Liver (tissue), 9 donors: ENCODE data around the gene INTS4. TPM values are rescaled to one million over a fixed set of nuclear protein-coding genes. Genes with fewer than 3 reads are reported as not detected.

ENCODE experiments used
- DNase-seq: peaks from one replicate; pipeline ENCODE4 v3.0.0-alpha.2; 2017; ENCODE audit warnings: low spot score
- H3K27ac ChIP-seq, 2 donors: one replicate each; pipeline ENCODE4 v1.7.0; 2013; ENCODE audit warnings: inconsistent platforms in 2 of 2, low read length in 2 of 2, control low read depth in 1 of 2, low read depth in 1 of 2, mild to moderate bottlenecking in 1 of 2
- H3K27me3 ChIP-seq, 4 donors: one replicate each; pipeline versions ENCODE4 v1.6.1 to v1.7.0; 2013; ENCODE audit warnings: low read length in 3 of 4, inconsistent platforms in 1 of 4, mild to moderate bottlenecking in 1 of 4, moderate library complexity in 1 of 4; ENCODE audit not compliant: control insufficient read depth in 4 of 4, insufficient read depth in 4 of 4
- H3K36me3 ChIP-seq, 4 donors: one replicate each; pipeline versions ENCODE4 v1.6.1 to v1.7.0; 2013; ENCODE audit warnings: low read length in 3 of 4, mild to moderate bottlenecking in 3 of 4, low read depth in 1 of 4, moderate library complexity in 1 of 4; ENCODE audit not compliant: control insufficient read depth in 4 of 4, insufficient read depth in 3 of 4
- H3K4me1 ChIP-seq, 4 donors: one replicate each; pipeline versions ENCODE4 v1.6.1 to v1.7.0; 2013; ENCODE audit warnings: low read length in 3 of 4, mild to moderate bottlenecking in 3 of 4, moderate library complexity in 1 of 4; ENCODE audit not compliant: control insufficient read depth in 4 of 4, insufficient read depth in 4 of 4
- H3K4me3 ChIP-seq, 3 donors: one replicate each; pipeline versions ENCODE4 v1.6.1 to v1.7.0; 2013; ENCODE audit warnings: low read length in 3 of 3, control low read depth in 1 of 3, low read depth in 1 of 3, mild to moderate bottlenecking in 1 of 3
- H3K9ac ChIP-seq, 2 donors: one replicate each; pipeline ENCODE4 v1.7.0; 2013; ENCODE audit warnings: low read length in 2 of 2, mild to moderate bottlenecking in 2 of 2, moderate library complexity in 2 of 2, control low read depth in 1 of 2, low read depth in 1 of 2
- H3K9me3 ChIP-seq, 4 donors: one replicate each; pipeline versions ENCODE4 v1.6.1 to v1.7.0; 2013; ENCODE audit warnings: low read length in 3 of 4; ENCODE audit not compliant: control insufficient read depth in 4 of 4
- EGR1 ChIP-seq, 2 donors: IDR thresholded peaks; 2 replicates each; pipeline ENCODE4 v1.6.1; 2016 to 2018; ENCODE audit warnings: antibody characterized with exemption in 2 of 2, low read depth in 2 of 2
- FOXA1 ChIP-seq: IDR thresholded peaks from 2 replicates; pipeline ENCODE4 v1.6.1; 2016; ENCODE audit warnings: antibody characterized with exemption
- GABPA ChIP-seq, 2 donors: IDR thresholded peaks in 1 of 2; conservative IDR thresholded peaks in 1 of 2; 2 replicates each; pipeline ENCODE4 v1.6.1; 2016; ENCODE audit warnings: antibody characterized with exemption in 2 of 2, mild to moderate bottlenecking in 1 of 2, moderate library complexity in 1 of 2
- HNF4A ChIP-seq, 2 donors: conservative IDR thresholded peaks; 2 replicates each; pipeline ENCODE4 v1.6.1; 2016; ENCODE audit warnings: antibody characterized with exemption in 2 of 2, mild to moderate bottlenecking in 2 of 2
- HNF4G ChIP-seq: IDR thresholded peaks from 2 replicates; pipeline ENCODE4 v1.6.1; 2016; ENCODE audit warnings: antibody characterized with exemption
- JUND ChIP-seq, 2 donors: IDR thresholded peaks; 2 replicates each; pipeline ENCODE4 v1.6.1; 2016; ENCODE audit warnings: antibody characterized with exemption in 2 of 2
- MAX ChIP-seq: IDR thresholded peaks from 2 replicates; pipeline ENCODE4 v1.6.1; 2016; ENCODE audit warnings: antibody characterized with exemption
- NR2F2 ChIP-seq: IDR thresholded peaks from 2 replicates; pipeline ENCODE4 v1.6.1; 2016; ENCODE audit warnings: antibody characterized with exemption
- RAD21 ChIP-seq, 2 donors: IDR thresholded peaks; 2 replicates each; pipeline ENCODE4 v1.6.1; 2016; ENCODE audit warnings: antibody characterized with exemption in 2 of 2, mild to moderate bottlenecking in 2 of 2
- RXRA ChIP-seq, 2 donors: IDR thresholded peaks; 2 replicates each; pipeline ENCODE4 v1.6.1; 2017 to 2018; ENCODE audit warnings: antibody characterized with exemption in 2 of 2, mild to moderate bottlenecking in 1 of 2
- SP1 ChIP-seq: IDR thresholded peaks from 2 replicates; pipeline ENCODE4 v1.6.1; 2018; ENCODE audit warnings: antibody characterized with exemption, mild to moderate bottlenecking
- TAF1 ChIP-seq: conservative IDR thresholded peaks from 2 replicates; pipeline ENCODE4 v1.6.1; 2016; ENCODE audit warnings: antibody characterized with exemption, mild to moderate bottlenecking
- YY1 ChIP-seq: IDR thresholded peaks from 2 replicates; pipeline ENCODE4 v1.6.1; 2016; ENCODE audit warnings: antibody characterized with exemption, mild to moderate bottlenecking
- WGBS: extraction: QIAGEN DNeasy Blood & Tissue Kit; methylation state at CpG from one replicate; pipeline ENCODE4 v1.1.7; 2013; 5-methylcytosine and 5-hydroxymethylcytosine counted together
- polyA plus RNA-seq, 2 donors: library from polyadenylated mRNA; stranded (reverse) in 1 of 2; unstranded in 1 of 2; fragments of 200-250 nt in 1 of 2; fragments of >200 nt in 1 of 2; fragmentation: Nextera tagmentation in 1 of 2; extraction: Ambion mirVana in 1 of 2; gene quantifications; one replicate each; pipeline versions ENCODE4 v1.2.1 to v1.2.3, GENCODE V29; 2013 to 2015
- total RNA-seq, 2 donors: library from RNA; depleted of rRNA; stranded (reverse); fragments of >200 nt; gene quantifications; one replicate each; pipeline ENCODE4 v1.2.3, GENCODE V29; 2014
- TF ChIP-seq, protein P1 (sequence below): IDR thresholded peaks from 2 replicates; pipeline ENCODE4 v1.6.1; 2016; ENCODE audit warnings: antibody characterized with exemption, mild to moderate bottlenecking
- TF ChIP-seq, protein P2 (sequence below): IDR thresholded peaks from 2 replicates; pipeline ENCODE4 v1.6.1; 2016; ENCODE audit warnings: antibody characterized with exemption
- donor health status: healthy.
- donor health status: healthy.
- donor health status: healthy.
- donor health status: healthy.
- donor health status: healthy.

Gene INTS4
- total and polyA plus RNA-seq, 4 donors, result 7.9 to 19.1 (median 15.0) TPM

DNA sequence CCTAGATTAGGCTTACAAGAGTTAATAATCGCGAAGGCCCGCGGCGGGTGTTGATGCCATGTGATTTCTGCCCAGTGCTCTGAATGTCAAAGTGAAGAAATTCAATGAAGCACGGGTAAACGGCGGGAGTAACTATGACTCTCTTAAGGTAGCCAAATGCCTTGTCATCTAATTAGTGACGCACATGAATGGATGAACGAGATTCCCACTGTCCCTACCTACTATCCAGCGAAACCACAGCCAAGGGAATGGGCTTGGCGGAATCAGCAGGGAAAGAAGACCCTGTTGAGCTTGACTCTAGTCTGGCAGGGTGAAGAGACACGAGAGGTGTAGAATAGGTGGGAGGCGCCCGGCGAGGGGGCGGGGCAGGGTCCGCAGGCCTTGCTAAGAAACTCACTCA, 108.1 kb downstream of the INTS4 start (continued):
- no peak for TF ChIP-seq NR2F2
- TF ChIP-seq GABPA (IDR thresholded peaks at IDR 0.05 in 1 of 2, conservative IDR thresholded peaks at IDR 0.05 in 1 of 2), result no peak
- no peak for TF ChIP-seq RAD21 (IDR thresholded peaks at IDR 0.05)

DNA sequence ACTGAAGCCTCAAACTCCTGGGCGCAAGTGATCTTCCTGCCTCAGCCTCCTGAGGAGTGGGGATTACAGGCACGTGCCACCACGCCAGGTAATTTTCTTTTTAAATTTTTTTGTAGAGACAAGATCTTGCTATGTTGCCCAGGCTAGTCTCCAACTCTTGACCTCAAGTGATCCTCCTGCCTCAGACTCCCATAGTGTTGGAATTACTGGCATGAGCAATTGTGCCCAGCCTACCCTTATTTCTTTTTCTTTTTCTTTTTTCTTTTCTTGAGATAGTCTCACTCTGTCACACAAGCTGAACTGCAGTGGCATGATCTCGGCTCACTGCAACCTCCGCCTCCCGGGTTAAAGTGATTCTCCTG, 109.7 kb downstream of the INTS4 start:
- Histone ChIP-seq H3K4me3 (no peak overlapping the region), H3K36me3 (peaks cover 2 to 24% (median 18%) of the 10 kb centered on the region in 4 donors)
- 98% methylated on average over 6 of the region's 6 CpGs for WGBS

GRCh38 chr11:77884186-77884828, 110.2 kb downstream of the INTS4 start:
- H3K27ac ChIP-seq, result no peak overlapping the region
- no peaks in the 10 kb centered on the region for H3K4me1 ChIP-seq
- peaks cover 2 to 29% (median 22%) of the 10 kb centered on the region in 4 donors for H3K36me3 ChIP-seq
- no peak for DNase-seq
- no peak overlapping the region for H3K4me3 ChIP-seq
- no peaks in the 10 kb centered on the region for H3K27me3 ChIP-seq
- 87% methylated on average over 6 of the region's 6 CpGs for WGBS
- no peak overlapping the region for H3K9ac ChIP-seq
- no peak for TF ChIP-seq SP1
- no peak for TF ChIP-seq NR2F2
- no peak for TF ChIP-seq JUND (IDR thresholded peaks at IDR 0.05)
- TF ChIP-seq RXRA (IDR thresholded peaks at IDR 0.05), result no peak
- TF ChIP-seq MAX, result no peak
- TF ChIP-seq RAD21 (IDR thresholded peaks at IDR 0.05), result no peak
- no peaks in the 10 kb centered on the region for H3K9me3 ChIP-seq

More for the DNA sequence above, 109.7 kb downstream of the INTS4 start:
- DNase-seq, result no peak
- TF ChIP-seq YY1 (no peak), MAX (no peak), JUND (IDR thresholded peaks at IDR 0.05) (no peak), TAF1 (no peak), EGR1 (IDR thresholded peaks at IDR 0.05; ENCODE audit: low read depth in 2 of 2) (no peak), HNF4A (conservative IDR thresholded peaks at IDR 0.05) (no peak), FOXA1 (no peak), GABPA (IDR thresholded peaks at IDR 0.05 in 1 of 2, conservative IDR thresholded peaks at IDR 0.05 in 1 of 2) (no peak), HNF4G (no peak)
- TF ChIP-seq, protein P1, sequence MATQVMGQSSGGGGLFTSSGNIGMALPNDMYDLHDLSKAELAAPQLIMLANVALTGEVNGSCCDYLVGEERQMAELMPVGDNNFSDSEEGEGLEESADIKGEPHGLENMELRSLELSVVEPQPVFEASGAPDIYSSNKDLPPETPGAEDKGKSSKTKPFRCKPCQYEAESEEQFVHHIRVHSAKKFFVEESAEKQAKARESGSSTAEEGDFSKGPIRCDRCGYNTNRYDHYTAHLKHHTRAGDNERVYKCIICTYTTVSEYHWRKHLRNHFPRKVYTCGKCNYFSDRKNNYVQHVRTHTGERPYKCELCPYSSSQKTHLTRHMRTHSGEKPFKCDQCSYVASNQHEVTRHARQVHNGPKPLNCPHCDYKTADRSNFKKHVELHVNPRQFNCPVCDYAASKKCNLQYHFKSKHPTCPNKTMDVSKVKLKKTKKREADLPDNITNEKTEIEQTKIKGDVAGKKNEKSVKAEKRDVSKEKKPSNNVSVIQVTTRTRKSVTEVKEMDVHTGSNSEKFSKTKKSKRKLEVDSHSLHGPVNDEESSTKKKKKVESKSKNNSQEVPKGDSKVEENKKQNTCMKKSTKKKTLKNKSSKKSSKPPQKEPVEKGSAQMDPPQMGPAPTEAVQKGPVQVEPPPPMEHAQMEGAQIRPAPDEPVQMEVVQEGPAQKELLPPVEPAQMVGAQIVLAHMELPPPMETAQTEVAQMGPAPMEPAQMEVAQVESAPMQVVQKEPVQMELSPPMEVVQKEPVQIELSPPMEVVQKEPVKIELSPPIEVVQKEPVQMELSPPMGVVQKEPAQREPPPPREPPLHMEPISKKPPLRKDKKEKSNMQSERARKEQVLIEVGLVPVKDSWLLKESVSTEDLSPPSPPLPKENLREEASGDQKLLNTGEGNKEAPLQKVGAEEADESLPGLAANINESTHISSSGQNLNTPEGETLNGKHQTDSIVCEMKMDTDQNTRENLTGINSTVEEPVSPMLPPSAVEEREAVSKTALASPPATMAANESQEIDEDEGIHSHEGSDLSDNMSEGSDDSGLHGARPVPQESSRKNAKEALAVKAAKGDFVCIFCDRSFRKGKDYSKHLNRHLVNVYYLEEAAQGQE, result no peak
- TF ChIP-seq, protein P2, sequence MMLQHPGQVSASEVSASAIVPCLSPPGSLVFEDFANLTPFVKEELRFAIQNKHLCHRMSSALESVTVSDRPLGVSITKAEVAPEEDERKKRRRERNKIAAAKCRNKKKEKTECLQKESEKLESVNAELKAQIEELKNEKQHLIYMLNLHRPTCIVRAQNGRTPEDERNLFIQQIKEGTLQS, result no peak
- no peaks in the 10 kb centered on the region for H3K4me1 ChIP-seq
- no peak overlapping the region for H3K9ac ChIP-seq
- H3K27me3 ChIP-seq, result no peaks in the 10 kb centered on the region
- H3K27ac ChIP-seq, result no peak overlapping the region
- no peaks in the 10 kb centered on the region for H3K9me3 ChIP-seq
